Measurements from ENCODE around the gene IFNGR1.
"Not testable (repeated sequence)": the region's sequence is repeated elsewhere in the genome, so short reads cannot be mapped to it uniquely, and the experiment has no call there.

Gene IFNGR1

DNA sequence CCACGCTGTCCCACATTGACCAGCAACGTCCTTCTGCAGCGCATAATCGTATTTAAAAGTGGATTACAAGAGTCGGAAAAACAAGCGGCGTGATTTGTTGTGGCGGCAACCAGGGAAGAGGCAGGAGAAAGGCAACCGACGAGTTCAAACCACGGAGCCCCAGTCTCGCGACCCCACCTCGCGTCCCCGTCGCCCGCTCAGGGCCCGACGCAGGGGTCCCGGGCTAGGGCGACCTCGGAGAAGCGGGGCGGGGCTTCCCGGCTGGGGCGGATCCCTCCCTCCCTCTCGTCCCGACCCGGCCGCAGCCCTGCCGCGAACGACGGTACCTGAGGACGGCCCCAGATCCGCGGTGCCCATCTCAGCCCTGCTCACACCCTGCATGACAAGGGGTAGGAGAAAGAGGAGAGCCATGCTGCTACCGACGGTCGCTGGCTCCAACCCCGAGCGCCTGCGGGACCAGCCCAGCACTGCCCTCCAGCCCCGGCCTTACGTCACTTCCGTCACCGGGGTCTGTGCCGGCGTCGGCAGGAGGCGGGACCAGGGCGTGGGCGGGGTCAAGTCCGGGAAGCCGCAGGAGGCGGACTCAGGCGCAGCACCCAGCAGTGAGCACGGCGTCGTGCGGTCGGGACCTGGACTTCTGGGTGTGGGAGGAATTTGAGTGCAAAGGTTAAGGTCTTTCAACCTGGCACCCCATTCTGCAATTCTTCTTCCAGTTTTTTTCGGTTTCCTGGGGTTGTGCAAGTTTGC lies at the start of gene IFNGR1:
TSS of gene IFNGR1 (minus strand) at position 469 of the 747 bp plus-strand sequence. CDS start at position 411, 58 bp downstream.
- peak; percentile 91 for DNase-seq

DNA sequence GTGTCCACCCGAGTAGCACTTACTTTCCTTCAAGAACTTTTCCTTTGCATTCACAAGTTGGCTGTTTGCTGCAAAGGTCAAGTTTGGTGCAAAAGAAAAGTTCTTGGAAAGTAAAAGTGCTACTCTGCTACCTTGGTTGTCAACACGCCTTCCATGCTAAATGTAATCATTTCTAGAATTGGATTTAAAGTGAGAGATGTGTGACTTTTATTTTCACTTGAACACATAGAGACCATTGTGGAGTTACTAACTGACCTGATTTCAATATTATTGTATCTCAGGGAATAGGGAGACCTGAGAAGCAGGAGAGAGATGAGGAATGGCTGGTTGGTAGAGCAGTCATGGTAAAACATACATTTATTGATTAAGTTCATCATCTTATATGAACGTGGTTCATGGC lies 49.7 kb upstream of the IFNGR1 start:
- no peak for DNase-seq

DNA sequence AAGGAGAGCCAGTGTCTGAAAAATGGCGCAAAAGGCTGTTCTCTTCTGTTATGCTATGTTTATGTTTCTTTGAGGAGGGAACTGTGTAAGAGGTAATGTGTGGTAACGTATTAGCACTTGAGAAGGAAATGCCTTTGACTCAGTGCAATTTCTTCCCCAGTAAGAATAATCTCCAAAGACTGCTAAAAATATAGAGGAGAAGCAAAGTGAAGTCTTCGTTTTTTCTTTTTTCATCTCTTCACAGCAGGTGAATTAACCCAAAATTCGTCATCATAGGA lies 47.1 kb upstream of the IFNGR1 start:
- DNase-seq, result no peak

DNA sequence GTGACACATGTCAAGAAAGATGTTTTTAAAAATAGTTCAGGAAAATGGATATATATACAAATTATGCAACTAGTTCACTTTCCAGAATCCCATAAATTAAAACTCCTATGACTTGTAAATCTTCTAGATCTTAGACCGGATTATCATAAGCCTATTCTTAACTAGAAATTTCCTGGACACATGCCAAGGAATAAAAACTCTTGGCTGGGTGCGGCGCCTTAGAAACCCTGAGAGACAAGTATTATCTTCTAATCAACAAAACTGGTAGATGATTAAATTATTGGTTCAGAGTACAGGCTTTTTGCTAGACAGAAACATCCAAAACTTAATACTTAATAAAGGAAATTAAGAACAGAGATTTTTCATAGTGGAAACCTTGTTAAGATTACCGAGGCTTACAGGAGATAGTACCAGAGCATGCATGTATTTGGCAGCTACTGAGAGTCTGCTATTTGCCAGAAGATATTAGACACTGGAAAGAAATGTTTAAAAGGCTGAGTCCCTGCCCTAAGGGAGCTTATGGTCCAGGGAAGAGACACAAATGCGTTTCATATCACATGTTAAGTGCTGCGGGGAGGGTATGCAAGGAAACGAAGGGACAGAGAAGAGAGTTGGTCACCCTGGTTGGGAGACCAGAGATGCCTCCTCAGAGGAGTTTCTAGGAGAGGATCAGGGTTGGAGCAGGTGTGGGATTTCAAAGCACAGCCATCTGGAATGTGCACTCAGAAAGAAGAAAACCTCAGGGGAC lies 46.5 kb upstream of the IFNGR1 start:
- DNase-seq, result no peak

DNA sequence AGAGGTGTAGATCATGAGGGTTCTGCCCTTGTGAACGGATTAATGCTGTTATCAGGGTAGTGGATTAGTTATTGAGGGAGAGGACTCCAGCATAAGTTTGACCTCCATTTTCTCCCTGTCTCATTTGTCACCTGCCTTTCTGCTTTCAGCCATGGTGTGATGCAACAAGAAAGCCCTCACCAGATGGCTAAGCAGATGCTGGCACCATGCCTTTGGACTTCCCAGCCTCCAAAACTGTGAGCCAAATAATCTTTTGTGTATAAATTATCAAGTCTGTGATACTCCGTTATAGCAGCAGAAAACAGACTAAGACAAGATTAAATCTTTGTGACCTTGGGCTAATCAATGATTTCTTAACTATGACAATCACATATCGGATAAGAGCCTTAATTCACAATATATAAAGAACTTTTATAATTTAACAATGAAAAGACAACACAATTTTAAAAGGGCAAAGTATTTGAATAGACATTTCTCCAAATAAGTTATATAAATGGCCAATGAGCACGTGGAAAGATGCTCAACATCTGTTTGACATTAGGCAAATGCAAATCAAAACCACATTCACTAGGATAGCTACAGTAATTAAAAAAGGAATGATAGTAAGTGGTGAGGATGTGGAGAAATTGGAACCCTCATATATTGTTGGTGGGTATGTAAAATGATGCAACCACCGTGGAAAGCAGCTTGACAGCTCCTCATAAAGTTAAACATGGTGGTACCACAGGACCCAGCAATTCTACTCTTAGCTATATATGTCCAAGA lies 45.3 kb upstream of the IFNGR1 start:
- no peak for DNase-seq

DNA sequence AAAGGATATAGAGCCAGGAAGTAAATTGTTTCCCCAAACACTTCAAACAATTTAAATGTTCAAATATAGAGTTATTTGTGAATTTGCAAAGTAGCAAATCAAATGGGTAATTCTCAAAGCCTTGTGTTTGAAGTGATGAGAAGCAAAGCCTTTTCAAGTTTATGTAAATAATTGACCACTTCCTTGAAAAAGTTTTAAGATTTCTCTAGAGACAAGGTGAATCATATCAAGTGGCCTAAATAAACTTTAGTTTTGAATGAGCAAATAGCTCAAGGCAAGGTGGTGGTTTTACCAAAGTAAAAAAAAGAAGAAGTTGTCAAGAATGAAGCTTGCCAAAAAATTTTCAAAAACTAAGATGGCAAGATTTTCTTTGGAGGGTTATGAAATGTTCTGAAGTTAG lies 42.6 kb upstream of the IFNGR1 start:
- no peak for DNase-seq

DNA sequence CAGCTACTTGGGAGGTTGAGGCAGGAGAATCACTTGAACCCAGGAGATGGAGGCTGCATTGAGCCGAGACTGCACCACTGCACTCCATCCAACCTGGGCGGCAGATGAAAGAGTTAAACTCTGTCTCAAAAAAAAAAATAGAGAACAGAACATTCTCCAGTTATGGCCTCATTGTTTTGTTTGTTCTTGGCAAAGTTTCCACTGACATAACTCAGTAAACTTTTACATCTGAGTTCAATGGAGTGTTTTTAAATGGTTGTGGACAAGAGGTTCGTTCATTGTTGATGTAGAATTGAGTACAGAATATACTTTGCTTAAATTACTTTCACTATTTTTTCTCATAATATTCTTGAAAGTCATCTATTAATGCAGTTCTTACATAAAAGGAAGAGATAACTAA lies 42.2 kb upstream of the IFNGR1 start:
- no peak for DNase-seq

DNA sequence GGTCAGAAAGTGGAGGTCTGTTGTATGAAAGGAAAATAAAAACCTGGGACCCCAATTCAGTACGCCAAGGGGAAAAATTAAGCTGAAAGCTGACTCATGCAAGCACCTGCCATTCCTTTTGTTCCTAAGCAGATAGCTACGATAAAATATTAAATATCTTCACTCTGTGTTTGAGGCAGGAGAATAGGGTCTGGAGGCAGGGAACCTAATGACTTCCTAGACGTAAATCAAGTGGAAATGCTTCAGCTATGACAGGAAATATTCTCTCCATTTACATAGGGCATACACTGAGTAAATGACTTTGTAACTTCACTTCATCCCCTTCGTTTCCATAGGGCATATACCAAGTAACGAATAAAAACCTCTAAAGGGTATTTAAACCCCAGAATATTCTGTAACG lies 41.0 kb upstream of the IFNGR1 start:
- DNase-seq, result no peak

DNA sequence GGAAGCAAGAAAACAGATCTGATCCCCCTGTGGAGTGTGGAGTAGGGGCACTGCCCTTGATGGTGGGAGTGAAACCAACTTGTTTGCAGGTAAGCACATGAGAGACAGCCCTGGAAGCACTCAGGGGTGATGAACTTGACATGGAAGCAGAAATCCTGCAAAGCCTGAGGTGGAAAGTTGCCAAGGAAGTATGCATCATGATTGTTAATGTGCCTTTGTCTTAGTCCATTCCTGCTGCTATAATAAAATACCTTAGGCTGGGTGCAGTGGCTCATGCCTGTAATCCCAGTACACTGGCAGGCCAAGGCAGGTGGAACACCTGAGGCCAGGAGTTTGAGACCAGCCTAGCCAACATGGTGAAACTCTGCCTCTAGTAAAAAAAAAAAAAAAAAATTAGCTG lies 40.2 kb upstream of the IFNGR1 start:
- no peak for DNase-seq

DNA sequence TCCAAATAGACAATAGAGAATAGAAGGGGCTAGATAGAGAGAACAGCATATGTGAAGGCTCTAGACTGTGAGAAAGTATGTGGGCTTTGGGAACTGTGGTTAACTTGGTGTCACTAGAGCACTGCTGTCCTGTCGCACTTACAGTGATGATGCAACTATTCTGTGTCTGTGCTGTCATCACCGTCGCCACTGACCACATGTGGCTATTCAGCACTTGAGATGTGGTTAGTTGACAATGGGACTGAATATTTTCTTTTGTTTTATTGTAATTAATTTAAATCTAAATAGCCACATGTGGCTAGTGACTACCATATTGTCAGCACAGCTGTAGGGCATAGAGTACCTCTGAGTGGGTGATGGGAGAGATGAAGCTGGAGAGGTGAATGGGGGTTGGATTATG lies 39.0 kb upstream of the IFNGR1 start:
- no peak for DNase-seq

DNA sequence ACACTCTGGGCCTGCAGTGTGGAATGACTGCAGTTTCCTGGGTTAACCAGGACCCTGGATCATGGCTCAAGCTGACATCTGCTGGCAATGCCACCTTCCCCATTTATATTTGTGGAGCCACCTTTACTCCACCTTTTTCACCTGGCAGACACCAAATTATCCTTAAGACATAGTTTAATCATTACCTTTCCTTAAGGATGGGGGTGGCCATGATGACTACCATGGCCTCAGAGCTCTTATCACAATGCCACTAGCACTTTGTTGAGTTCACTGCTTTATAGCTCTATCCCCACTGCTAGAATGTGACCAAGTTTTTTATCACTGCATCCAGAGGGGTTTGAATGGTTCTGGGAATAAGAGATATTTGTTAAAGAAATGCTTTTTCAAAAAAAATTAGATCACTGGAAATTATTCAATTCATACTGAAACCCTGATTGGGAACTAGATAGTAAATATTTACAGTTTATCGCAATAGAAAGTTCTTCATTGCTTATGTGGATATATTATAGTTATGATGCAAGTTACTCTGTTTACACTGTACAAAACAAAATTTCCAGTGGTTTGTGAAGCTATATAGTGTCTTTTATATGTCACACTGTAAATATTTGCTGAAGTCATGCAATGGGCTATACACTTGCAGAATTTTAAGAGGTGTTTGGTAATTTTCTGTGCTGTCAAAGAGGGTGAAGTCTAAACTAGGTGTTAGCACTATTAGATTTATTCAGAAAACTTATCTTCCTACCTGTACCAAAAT lies 37.3 kb upstream of the IFNGR1 start:
- DNase-seq, result no peak

DNA sequence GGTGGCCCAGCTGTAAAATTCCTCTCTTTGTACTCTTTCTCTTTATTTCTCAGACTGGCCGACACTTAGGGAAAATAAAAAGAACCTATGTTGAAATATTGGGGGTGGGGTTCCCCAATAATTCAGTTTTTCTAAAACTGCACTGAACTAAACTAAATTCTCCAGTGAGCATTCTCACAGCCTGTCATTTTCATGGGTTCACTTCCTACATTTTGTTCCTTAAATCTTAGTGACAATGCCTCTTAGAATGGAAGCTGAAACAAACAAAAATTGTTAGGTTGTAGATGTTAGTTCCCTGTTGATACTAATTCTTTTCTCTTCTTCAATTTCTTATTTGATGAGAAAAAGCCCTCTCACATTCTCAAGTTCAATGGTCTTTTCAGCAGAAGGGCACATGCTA lies 35.8 kb upstream of the IFNGR1 start:
- no peak for DNase-seq

DNA sequence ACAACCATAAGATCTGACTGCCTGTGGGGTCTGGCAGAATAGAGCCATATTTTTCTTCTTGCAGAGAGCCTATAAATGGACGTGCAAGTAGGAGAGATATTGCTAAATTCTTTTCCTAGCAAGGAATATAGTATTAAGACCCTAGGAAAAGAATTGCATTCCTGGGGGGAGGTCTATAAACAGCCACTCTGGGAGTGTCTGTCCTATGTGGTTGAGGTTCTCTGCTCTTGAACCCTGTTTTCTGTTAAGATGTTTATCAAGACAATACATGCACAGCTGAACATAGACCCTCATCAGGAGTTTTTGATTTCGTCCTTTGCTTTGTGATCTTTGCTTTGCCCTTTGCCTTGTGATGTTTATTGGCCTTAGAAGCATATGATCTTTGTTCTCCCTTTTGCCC lies 35.2 kb upstream of the IFNGR1 start:
- DNase-seq, result not testable (repeated sequence)

DNA sequence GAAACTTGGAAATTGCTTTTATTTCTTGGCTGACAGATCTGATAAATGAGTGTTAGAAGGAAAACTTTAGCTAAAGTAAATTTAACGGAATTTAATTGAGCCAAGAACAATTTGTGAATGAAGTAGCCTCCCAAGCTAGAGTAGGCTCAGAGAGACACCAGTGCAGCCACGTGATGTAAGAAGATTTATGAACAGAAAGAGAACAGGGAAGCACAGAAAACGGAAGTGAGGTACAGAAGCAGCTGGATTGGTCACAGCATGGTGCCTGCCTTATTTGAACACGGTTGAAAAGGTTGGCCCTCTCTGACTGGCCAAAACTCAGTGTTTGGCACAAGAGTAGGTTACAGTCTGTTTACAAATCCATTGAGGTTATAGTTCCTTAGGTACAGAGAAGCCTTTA lies 29.5 kb upstream of the IFNGR1 start:
- DNase-seq, result no peak

DNA sequence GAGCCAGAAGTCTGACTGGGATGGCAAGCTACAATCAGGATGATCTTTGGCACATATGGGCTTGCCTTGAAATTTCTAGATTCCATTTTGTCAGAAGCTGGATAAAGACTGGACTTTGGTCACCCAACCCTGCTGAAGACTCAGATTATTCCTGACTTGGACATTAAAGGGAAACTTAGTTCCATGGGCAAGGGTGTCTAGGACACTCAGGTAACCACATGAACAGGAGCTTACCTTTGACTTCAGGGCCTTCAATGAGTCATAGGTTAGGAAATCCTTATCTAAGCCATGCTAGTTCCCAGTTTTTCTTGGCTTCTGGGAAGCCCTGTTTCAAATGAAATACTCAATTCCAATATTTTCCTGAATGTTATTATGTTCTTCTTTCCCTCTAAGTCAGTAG lies 28.5 kb upstream of the IFNGR1 start:
- DNase-seq, result no peak

DNA sequence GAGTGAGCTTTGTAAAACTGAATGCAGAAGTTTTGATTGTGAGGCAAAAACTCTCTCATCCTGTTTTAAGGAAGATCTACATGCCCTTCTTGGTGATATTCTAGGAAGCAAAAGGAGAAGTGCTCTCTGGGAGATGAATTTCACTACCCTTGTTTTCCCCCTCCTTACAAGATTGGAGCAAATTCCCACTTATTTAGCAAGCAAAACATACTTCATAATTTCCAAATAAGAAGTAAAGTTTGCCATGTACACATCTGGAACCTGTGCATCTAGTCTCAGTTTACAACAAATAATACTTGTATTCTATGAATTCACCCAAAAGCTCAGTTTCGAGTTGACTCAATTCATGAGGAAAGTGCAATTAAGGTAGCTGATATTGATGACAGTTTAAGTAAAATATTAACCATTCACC lies 27.6 kb upstream of the IFNGR1 start:
- DNase-seq, result no peak

DNA sequence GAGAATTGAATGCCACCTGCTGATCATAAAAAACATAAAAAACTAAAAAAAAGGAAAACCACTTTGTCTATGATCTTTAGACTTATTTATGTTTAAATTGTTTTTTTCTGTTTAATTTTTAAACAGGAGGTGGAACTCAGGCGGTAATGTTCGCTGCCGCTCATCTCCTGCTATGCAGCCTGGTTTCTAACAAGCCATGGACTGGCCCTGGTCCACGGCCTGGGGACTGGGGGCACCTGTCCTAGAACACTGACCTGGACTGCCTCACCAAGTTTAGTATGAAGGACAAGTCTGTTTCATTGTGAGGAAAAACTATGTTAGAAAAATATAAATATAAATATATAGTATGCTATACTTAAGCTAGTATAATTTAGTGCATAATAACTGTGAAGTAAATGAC lies 27.0 kb upstream of the IFNGR1 start:
- no peak for DNase-seq

DNA sequence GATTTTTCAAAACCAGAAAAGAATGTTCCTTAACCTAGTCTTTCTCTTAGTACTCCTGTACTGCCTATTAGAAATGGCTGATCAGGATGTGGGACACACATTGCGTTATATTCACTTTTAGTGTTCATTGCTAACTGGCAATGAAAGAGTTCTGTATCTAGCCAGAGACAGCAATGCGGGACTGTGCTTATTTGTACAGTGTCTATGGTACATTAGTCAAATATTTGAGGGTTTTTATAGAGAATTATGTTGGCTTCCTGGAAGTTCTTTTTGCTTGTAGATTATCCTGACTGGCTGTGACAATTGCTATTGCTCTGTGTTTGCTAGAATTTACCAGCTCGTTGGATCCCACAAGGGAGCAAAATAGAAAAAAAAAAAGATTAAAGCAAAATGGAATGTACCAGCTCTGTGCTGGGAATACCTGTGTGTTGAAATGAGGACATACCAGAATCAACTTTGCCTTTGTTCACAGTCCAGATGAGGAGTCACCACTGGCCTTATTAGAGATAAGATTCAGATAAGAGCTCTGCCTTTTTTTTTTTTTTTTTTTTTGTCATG lies 22.4 kb upstream of the IFNGR1 start:
- DNase-seq, result no peak

DNA sequence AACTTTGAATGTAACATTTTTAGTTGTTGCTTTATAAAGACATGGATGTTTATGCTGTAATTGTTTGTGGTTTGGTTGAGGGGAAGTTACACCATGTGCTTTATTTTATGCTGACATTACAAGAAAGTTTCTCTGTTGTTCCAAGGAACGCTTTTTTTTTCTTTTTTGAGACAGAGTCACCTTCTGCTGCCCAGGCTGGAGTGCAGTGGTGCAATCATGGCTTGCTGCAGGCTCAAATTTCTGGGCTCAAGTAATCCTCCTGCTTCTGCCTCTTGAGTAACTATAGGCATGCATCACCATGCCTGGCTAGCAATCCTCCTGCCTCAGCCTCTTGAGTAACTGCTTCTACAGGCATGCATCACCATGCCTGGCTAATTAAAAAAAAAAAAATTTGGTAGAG lies 21.0 kb upstream of the IFNGR1 start:
- no peak for DNase-seq

DNA sequence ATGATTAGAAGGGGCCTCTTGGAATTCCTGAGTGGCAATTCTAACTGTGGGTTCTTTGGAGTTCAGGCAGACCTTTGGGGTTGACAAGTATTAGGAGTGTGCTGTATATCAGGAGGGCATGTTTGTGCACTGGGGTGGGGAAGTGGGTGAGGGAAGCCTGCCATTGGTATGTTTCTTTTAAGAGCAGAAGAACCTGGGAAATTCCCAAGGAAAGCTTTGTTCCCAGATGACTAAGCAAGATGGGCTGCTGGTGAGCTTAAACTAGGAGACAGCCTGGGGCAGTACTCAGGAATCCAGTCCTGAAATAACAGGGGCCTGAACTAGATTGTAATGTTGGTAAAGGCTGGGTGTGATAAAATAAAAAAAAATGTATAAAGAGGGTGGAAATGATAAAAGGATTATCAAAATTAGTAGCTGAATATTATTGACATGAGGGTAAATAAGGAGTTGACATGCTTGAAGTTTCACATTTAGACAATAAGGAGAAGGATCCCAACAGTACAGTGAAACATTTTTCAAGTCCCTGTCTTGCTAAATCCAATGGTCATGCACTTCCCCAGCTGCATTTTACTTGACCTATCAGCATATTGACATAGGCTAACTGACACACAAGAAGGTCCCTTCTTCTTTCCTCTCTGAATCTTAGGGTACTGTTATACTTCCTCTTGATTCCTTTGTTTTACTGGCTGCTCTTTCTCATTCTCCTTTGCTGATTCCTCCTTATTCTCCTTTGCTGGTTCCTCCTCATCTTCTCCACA lies 18.4 kb upstream of the IFNGR1 start:
- no peak for DNase-seq

DNA sequence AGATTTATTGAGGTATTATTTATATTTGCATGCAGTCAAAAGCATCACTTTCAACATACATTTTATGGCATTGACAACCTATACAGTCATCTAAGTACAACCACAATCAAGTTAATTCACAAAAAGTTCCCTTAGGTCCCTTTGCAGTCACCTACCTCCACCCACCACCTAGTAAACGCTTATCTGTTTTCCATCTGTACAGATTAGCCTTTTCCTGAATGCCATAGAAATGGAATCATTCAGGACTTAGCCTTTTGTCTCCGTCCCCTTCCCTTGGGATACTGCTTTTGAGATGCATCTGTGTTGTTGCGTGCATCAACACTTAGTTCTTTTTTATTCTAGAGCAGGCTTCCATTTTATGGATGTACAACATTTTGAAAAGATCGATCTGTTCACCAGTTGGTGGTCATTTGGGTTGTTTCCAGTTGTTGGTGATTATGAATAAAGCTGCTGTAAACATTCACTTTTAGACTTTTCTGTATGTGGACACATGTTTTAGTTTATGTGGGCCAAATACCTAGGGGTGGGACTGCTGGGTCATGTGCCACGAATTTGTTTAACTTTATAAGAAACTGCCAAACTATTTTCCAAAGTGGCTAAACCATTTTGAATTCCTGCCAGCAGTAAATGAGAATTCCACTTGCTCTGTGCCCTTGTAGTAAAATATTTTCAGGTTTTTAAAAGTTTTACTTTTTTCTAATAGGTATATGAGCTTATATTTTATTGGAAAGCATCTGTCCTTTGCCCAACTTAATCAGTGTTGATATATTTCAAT lies 17.6 kb upstream of the IFNGR1 start:
- DNase-seq, result no peak

All from NCI-H1436 (cell line).